HepG2 (cell line): ENCODE measurements around the gene SYTL2. TPM values are rescaled to one million over a fixed set of nuclear protein-coding genes. Genes with fewer than 3 reads are reported as not detected.

Source experiments
- ATRX ChIP-seq: sonication (generic); formaldehyde crosslinking; IDR thresholded peaks from 2 replicates; pipeline ENCODE4 v1.4.0; 2020; ENCODE audit warnings: missing genetic modification reagents, borderline replicate concordance
- KDM5B ChIP-seq: sonication (generic); formaldehyde crosslinking; IDR thresholded peaks from 2 replicates; pipeline ENCODE4 v1.4.0; 2020; ENCODE audit warnings: missing genetic modification reagents, mild to moderate bottlenecking, borderline replicate concordance
- MIXL1 ChIP-seq: IDR thresholded peaks from 2 replicates; pipeline ENCODE4 v1.6.1; 2016
- NR2F2 ChIP-seq: IDR thresholded peaks from 2 replicates; pipeline ENCODE4 v1.6.1; 2012; ENCODE audit warnings: low read depth, inconsistent platforms, borderline replicate concordance
- POLR2G ChIP-seq: fragments of 200-400 bp; formaldehyde crosslinking; IDR thresholded peaks from 2 replicates; pipeline ENCODE4 v1.6.1; 2018; ENCODE audit warnings: mild to moderate bottlenecking, low read depth, low read length, moderate library complexity
- U2AF2 ChIP-seq: fragments of 200-400 bp; formaldehyde crosslinking; IDR thresholded peaks from 2 replicates; pipeline ENCODE4 v1.6.1; 2017; ENCODE audit warnings: low read depth, mild to moderate bottlenecking, low read length
- ZBTB38 ChIP-seq: sonication (generic); formaldehyde crosslinking; IDR thresholded peaks from 2 replicates; pipeline ENCODE4 v1.5.1; 2020; ENCODE audit warnings: mild to moderate bottlenecking, missing genetic modification reagents
- ZNF101 ChIP-seq: sonication (generic); formaldehyde crosslinking; IDR thresholded peaks from 2 replicates; pipeline ENCODE4 v1.4.0; 2020; ENCODE audit warnings: mild to moderate bottlenecking, low read depth, missing genetic modification reagents, borderline replicate concordance
- ZNF143 ChIP-seq: sonication (generic); formaldehyde crosslinking; IDR thresholded peaks from 2 replicates; pipeline ENCODE4 v1.4.0; 2020; ENCODE audit warnings: missing genetic modification reagents
- ZNF572 ChIP-seq: sonication (generic); formaldehyde crosslinking; IDR thresholded peaks from 2 replicates; pipeline ENCODE4 v1.5.1; 2020; ENCODE audit warnings: mild to moderate bottlenecking, missing genetic modification reagents
- ZNF703 ChIP-seq: sonication (generic); formaldehyde crosslinking; IDR thresholded peaks from 2 replicates; pipeline ENCODE4 v1.5.1; 2020; ENCODE audit warnings: missing genetic modification reagents, mild to moderate bottlenecking, moderate library complexity, borderline replicate concordance
- ZNF792 ChIP-seq: IDR thresholded peaks from 2 replicates; pipeline ENCODE4 v1.6.1; 2016
- ZSCAN25 ChIP-seq: sonication (generic); formaldehyde crosslinking; IDR thresholded peaks from 2 replicates; pipeline ENCODE4 v1.8.0; 2022; ENCODE audit warnings: mild to moderate bottlenecking, missing genetic modification reagents
- polyA plus RNA-seq, 8 experiments: library from polyadenylated mRNA; depleted of rRNA in 3 of 8; stranded (reverse) in 7 of 8; unstranded in 1 of 8; fragments of >200 nt; fragmentation: Illumina TruSeq in 4 of 8; extraction: Trizol in 4 of 8; gene quantifications; 2 replicates each; pipeline versions ENCODE4 v1.2.1 to v1.2.3, GENCODE V29; 2011 to 2016; ENCODE audit warnings: low read depth in 4 of 8, missing spikeins in 1 of 8, mixed read lengths in 1 of 8; ENCODE audit not compliant: insufficient read depth in 1 of 8
- total RNA-seq, 5 experiments: library from RNA; depleted of rRNA; stranded (reverse); fragments of >200 nt; fragmentation: Illumina TruSeq; extraction: Trizol; gene quantifications; 2 replicates each; pipeline ENCODE4 v1.2.3, GENCODE V29; 2016; ENCODE audit warnings: low read depth in 1 of 5
- TF ChIP-seq, protein P1 (sequence below): sonication (generic); formaldehyde crosslinking; IDR thresholded peaks from 2 replicates; pipeline ENCODE4 v1.5.0; 2020; ENCODE audit warnings: mild to moderate bottlenecking, missing genetic modification reagents
- TF ChIP-seq, protein P2 (sequence below): sonication (generic); formaldehyde crosslinking; IDR thresholded peaks from 2 replicates; pipeline ENCODE4 v1.4.0; 2020; ENCODE audit warnings: missing genetic modification reagents
- TF ChIP-seq, protein P3 (sequence below): sonication (generic); formaldehyde crosslinking; IDR thresholded peaks from 2 replicates; pipeline ENCODE4 v1.4.0; 2020; ENCODE audit warnings: missing genetic modification reagents, borderline replicate concordance
- TF ChIP-seq, protein P4 (sequence below): sonication (generic); formaldehyde crosslinking; IDR thresholded peaks from 2 replicates; pipeline ENCODE4 v1.4.0; 2020; ENCODE audit warnings: missing genetic modification reagents
- TF ChIP-seq, protein P5 (sequence below): IDR thresholded peaks from 2 replicates; pipeline ENCODE4 v1.6.1; 2016; ENCODE audit warnings: low read depth, borderline replicate concordance
- TF ChIP-seq, protein P6 (sequence below): sonication (generic); IDR thresholded peaks from 2 replicates; pipeline ENCODE4 v1.6.1; 2016; ENCODE audit warnings: low read depth, borderline replicate concordance
- TF ChIP-seq, protein P7 (sequence below): IDR thresholded peaks from 2 replicates; pipeline ENCODE4 v1.6.1; 2016; ENCODE audit warnings: missing compliant biosample characterization, missing genetic modification reagents, borderline replicate concordance

The SYTL2 gene
- total and polyA plus RNA-seq, 2 of the 13 experiments (the other 11 are each of a cell fraction or from before 2014, with no cell fraction given): 0.77 to 0.90 TPM

DNA sequence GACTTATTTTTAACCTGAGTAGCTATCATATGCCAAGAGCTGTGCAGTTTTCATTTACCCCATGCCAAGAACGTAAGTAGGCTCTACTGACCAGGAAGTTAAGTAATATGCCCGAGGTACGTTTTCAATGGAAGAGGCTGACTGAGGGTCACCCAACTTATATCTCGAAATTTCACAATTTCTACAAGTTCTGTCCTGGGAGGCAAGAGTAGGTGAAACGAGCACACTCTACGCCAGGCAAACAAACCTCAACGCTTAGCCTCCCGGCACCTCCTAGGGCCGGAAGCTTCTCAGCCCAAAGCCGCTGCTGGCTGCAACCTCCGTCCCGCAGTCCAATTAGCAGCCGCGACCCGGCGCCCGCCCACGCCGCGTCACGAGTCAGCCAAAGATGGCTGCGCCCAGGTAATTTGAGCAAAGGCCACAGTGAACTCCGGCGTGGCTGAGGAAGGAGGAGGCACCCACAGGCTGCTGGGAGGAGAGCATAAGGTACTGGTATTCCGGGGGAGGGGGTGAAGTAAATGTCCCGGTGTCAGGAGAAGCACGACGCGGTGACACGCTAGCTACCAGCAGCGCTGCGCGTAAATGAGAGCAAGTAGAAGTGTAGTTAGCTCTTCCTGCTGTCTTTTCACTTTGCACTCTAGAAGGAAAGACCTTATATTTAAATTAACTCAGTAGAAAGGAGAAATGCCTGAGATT, 163.2 kb downstream of the SYTL2 start, which contains the start of gene TMEM126A (continued):
- TF ChIP-seq, protein P1, sequence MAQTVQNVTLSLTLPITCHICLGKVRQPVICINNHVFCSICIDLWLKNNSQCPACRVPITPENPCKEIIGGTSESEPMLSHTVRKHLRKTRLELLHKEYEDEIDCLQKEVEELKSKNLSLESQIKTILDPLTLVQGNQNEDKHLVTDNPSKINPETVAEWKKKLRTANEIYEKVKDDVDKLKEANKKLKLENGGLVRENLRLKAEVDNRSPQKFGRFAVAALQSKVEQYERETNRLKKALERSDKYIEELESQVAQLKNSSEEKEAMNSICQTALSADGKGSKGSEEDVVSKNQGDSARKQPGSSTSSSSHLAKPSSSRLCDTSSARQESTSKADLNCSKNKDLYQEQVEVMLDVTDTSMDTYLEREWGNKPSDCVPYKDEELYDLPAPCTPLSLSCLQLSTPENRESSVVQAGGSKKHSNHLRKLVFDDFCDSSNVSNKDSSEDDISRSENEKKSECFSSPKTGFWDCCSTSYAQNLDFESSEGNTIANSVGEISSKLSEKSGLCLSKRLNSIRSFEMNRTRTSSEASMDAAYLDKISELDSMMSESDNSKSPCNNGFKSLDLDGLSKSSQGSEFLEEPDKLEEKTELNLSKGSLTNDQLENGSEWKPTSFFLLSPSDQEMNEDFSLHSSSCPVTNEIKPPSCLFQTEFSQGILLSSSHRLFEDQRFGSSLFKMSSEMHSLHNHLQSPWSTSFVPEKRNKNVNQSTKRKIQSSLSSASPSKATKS (CRISPR knock-in tag): no peak
- TF ChIP-seq, protein P2, sequence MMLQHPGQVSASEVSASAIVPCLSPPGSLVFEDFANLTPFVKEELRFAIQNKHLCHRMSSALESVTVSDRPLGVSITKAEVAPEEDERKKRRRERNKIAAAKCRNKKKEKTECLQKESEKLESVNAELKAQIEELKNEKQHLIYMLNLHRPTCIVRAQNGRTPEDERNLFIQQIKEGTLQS (CRISPR knock-in tag): peak; percentile 9; the same call in 1 of the 2 replicates
- TF ChIP-seq, protein P3, sequence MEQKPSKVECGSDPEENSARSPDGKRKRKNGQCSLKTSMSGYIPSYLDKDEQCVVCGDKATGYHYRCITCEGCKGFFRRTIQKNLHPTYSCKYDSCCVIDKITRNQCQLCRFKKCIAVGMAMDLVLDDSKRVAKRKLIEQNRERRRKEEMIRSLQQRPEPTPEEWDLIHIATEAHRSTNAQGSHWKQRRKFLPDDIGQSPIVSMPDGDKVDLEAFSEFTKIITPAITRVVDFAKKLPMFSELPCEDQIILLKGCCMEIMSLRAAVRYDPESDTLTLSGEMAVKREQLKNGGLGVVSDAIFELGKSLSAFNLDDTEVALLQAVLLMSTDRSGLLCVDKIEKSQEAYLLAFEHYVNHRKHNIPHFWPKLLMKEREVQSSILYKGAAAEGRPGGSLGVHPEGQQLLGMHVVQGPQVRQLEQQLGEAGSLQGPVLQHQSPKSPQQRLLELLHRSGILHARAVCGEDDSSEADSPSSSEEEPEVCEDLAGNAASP (CRISPR knock-in tag): peak; percentile 39; the same call in 1 of the 2 replicates
- TF ChIP-seq U2AF2 (no peak), ZSCAN25 (CRISPR knock-in tag) (no peak), NR2F2 (no peak), ZNF703 (CRISPR knock-in tag) (no peak), POLR2G (peak; percentile 96), ZNF101 (no peak), ATRX (no peak), ZNF792 (peak; percentile 73; the same call in 1 of the 2 replicates), ZBTB38 (CRISPR knock-in tag) (peak; percentile 61; the same call in 1 of the 2 replicates), KDM5B (CRISPR knock-in tag) (peak; percentile 67; the same call in 1 of the 2 replicates), MIXL1 (CRISPR knock-in tag) (peak; percentile 81), ZNF143 (peak; percentile 81), ZNF572 (CRISPR knock-in tag) (no peak)
- TF ChIP-seq, protein P4, sequence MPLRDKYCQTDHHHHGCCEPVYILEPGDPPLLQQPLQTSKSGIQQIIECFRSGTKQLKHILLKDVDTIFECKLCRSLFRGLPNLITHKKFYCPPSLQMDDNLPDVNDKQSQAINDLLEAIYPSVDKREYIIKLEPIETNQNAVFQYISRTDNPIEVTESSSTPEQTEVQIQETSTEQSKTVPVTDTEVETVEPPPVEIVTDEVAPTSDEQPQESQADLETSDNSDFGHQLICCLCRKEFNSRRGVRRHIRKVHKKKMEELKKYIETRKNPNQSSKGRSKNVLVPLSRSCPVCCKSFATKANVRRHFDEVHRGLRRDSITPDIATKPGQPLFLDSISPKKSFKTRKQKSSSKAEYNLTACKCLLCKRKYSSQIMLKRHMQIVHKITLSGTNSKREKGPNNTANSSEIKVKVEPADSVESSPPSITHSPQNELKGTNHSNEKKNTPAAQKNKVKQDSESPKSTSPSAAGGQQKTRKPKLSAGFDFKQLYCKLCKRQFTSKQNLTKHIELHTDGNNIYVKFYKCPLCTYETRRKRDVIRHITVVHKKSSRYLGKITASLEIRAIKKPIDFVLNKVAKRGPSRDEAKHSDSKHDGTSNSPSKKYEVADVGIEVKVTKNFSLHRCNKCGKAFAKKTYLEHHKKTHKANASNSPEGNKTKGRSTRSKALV (CRISPR knock-in tag): no peak
- TF ChIP-seq, protein P5, sequence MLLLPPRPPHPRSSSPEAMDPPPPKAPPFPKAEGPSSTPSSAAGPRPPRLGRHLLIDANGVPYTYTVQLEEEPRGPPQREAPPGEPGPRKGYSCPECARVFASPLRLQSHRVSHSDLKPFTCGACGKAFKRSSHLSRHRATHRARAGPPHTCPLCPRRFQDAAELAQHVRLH (CRISPR knock-in tag): peak; percentile 79; the same call in 1 of the 2 replicates
- TF ChIP-seq, protein P6, sequence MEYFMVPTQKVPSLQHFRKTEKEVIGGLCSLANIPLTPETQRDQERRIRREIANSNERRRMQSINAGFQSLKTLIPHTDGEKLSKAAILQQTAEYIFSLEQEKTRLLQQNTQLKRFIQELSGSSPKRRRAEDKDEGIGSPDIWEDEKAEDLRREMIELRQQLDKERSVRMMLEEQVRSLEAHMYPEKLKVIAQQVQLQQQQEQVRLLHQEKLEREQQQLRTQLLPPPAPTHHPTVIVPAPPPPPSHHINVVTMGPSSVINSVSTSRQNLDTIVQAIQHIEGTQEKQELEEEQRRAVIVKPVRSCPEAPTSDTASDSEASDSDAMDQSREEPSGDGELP: peak; percentile 6; the same call in 1 of the 2 replicates
- TF ChIP-seq, protein P7, sequence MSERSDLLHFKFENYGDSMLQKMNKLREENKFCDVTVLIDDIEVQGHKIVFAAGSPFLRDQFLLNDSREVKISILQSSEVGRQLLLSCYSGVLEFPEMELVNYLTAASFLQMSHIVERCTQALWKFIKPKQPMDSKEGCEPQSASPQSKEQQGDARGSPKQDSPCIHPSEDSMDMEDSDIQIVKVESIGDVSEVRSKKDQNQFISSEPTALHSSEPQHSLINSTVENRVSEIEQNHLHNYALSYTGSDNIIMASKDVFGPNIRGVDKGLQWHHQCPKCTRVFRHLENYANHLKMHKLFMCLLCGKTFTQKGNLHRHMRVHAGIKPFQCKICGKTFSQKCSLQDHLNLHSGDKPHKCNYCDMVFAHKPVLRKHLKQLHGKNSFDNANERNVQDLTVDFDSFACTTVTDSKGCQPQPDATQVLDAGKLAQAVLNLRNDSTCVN (CRISPR knock-in tag): peak; percentile 83; the same call in 1 of the 2 replicates
